RCC 7860 (cell line): ENCODE data around the gene HOMEZ.
"Not testable (repeated sequence)": the region's sequence is repeated elsewhere in the genome, so short reads cannot be mapped to it uniquely, and the experiment has no call there.

ENCODE experiments used
- DNase-seq: peaks from one replicate; pipeline ENCODE4 v3.0.0-alpha.2; 2015; ENCODE audit warnings: low spot score
- FAIRE-seq: peaks from 2 replicates; lab custom pipeline; 2012; peaks lifted over from hg19 to GRCh38; lab: Jason Lieb, UNC

Gene HOMEZ

GRCh38 chr14:23284654-23285529 lies 1.0 kb downstream of the HOMEZ start:
- DNase-seq (no peak), FAIRE-seq (no peak)

- FAIRE-seq (no peak), DNase-seq (no peak)
Measured at GRCh38 chr14:23281247-23281646, 4.7 kb downstream of the HOMEZ start.

GRCh38 chr14:23277928-23278327 lies 8.0 kb downstream of the HOMEZ start:
- FAIRE-seq, result not testable (repeated sequence)

GRCh38 chr14:23277189-23277588 lies 8.7 kb downstream of the HOMEZ start:
- FAIRE-seq, result no peak

More at GRCh38 chr14:23277928-23278327, 8.0 kb downstream of the HOMEZ start:
- DNase-seq, result not testable (repeated sequence)

GRCh38 chr14:23275412-23275811 lies 10.5 kb downstream of the HOMEZ start:
- DNase-seq (no peak), FAIRE-seq (no peak)

More at GRCh38 chr14:23277189-23277588, 8.7 kb downstream of the HOMEZ start:
- DNase-seq, result no peak

GRCh38 chr14:23269193-23269592 lies 16.7 kb downstream of the HOMEZ start:
- DNase-seq, result no peak
- FAIRE-seq, result no peak

GRCh38 chr14:23260849-23261248 lies 25.1 kb downstream of the HOMEZ start:
- FAIRE-seq, DNase-seq: not testable (repeated sequence)

GRCh38 chr14:23259426-23259825 lies 26.5 kb downstream of the HOMEZ start:
- DNase-seq (no peak), FAIRE-seq (no peak)

- DNase-seq, result no peak
- no peak for FAIRE-seq
Measured at GRCh38 chr14:23258256-23258655, 27.7 kb downstream of the HOMEZ start.

GRCh38 chr14:23252420-23253333 lies 33.3 kb downstream of the HOMEZ start:
- DNase-seq (no peak), FAIRE-seq (no peak)

- FAIRE-seq, result no peak
- DNase-seq, result no peak
Measured at GRCh38 chr14:23252006-23252405, 33.9 kb downstream of the HOMEZ start.

- FAIRE-seq, result no peak
- DNase-seq, result no peak
Measured at GRCh38 chr14:23249824-23250223, 36.1 kb downstream of the HOMEZ start.

- DNase-seq (no peak), FAIRE-seq (no peak)
Measured at GRCh38 chr14:23248601-23249000, 37.3 kb downstream of the HOMEZ start.

- FAIRE-seq (peak; percentile 57), DNase-seq (no peak)
Measured at GRCh38 chr14:23245282-23245681, 40.6 kb downstream of the HOMEZ start.

GRCh38 chr14:23243066-23243465 lies 42.9 kb downstream of the HOMEZ start:
- FAIRE-seq, result no peak
- no peak for DNase-seq

- FAIRE-seq, result no peak
Measured at GRCh38 chr14:23242076-23242475, 43.9 kb downstream of the HOMEZ start.

GRCh38 chr14:23241061-23241715 lies 44.7 kb downstream of the HOMEZ start:
- FAIRE-seq, DNase-seq: not testable (repeated sequence)

More at GRCh38 chr14:23242076-23242475, 43.9 kb downstream of the HOMEZ start:
- DNase-seq, result no peak

- FAIRE-seq, result no peak
- DNase-seq, result no peak
Measured at GRCh38 chr14:23240661-23241060, 45.3 kb downstream of the HOMEZ start.

GRCh38 chr14:23237772-23238594 lies 47.9 kb downstream of the HOMEZ start, which contains the start of gene RNF212B:
TSS of gene RNF212B (plus strand) at chr14:23237936. CDS start at chr14:23240346, 2,410 bp downstream.
- DNase-seq (no peak), FAIRE-seq (no peak)
